Loucy (cell line): ENCODE results near the gene RPH3AL.

Experiments used
- CTCF ChIP-seq: fragments of 200-600 bp; sonication (generic); conservative IDR thresholded peaks from 2 replicates; pipeline ENCODE4 v1.5.1; 2014; ENCODE audit warnings: mild to moderate bottlenecking, antibody characterized with exemption, low read length
- EZH2phosphoT487 ChIP-seq: fragments of 200-600 bp; IDR thresholded peaks from 2 replicates; pipeline ENCODE4 v1.6.1; 2018; ENCODE audit warnings: antibody characterized with exemption, mild to moderate bottlenecking, moderate library complexity, borderline replicate concordance

GRCh38 chr17:216625-217024, 136.0 kb downstream of the RPH3AL start:
- TF ChIP-seq CTCF = no peak
- no peak for TF ChIP-seq EZH2phosphoT487
